DND-41 (cell line): ENCODE measurements around the gene SMARCA1.

ENCODE experiments used
- ATAC-seq: fragments of 200-7000 bp; cut with Tn5 transposase; 3 replicates; pipeline ENCODE4 v1.9.1; 2021; ENCODE audit warnings: low read depth; ENCODE audit not compliant: insufficient read depth
- DNase-seq: peaks from one replicate; pipeline ENCODE4 v3.0.0-alpha.2; 2020
- H2AFZ ChIP-seq: 2 replicates; pipeline ENCODE4 v1.6.0; 2012; ENCODE audit warnings: low read depth, low read length
- H3K27ac ChIP-seq: 2 replicates; pipeline ENCODE4 v1.5.1; 2012; ENCODE audit warnings: low read length, inconsistent platforms
- H3K27me3 ChIP-seq: fragments of 200-600 bp; sonication (generic); 2 replicates; pipeline ENCODE4 v1.6.0; 2012; ENCODE audit warnings: low read length, mild to moderate bottlenecking, inconsistent platforms; ENCODE audit not compliant: insufficient read depth, poor library complexity
- H3K36me3 ChIP-seq: 2 replicates; pipeline ENCODE4 v1.5.1; 2012; ENCODE audit warnings: low read length, inconsistent platforms; ENCODE audit not compliant: insufficient read depth
- H3K4me1 ChIP-seq: 2 replicates; pipeline ENCODE4 v1.5.1; 2012; ENCODE audit warnings: mild to moderate bottlenecking, low read length; ENCODE audit not compliant: insufficient read depth
- H3K4me2 ChIP-seq: 2 replicates; pipeline ENCODE4 v1.6.0; 2012; ENCODE audit warnings: mild to moderate bottlenecking, moderate library complexity, low read length, inconsistent platforms; ENCODE audit not compliant: insufficient read depth
- H3K4me3 ChIP-seq, 2 experiments: fragments of 200-600 bp in 1 of 2; shearing (Covaris generic) in 1 of 2; 2 replicates each; pipeline ENCODE4 v1.5.1; 2012 to 2016; ENCODE audit warnings: inconsistent platforms in 2 of 2, low read length in 2 of 2, mild to moderate bottlenecking in 2 of 2, low read depth in 1 of 2, moderate library complexity in 1 of 2
- H3K79me2 ChIP-seq: 2 replicates; pipeline ENCODE4 v1.6.0; 2012; ENCODE audit warnings: low read length, inconsistent platforms; ENCODE audit not compliant: insufficient read depth
- H3K9ac ChIP-seq: 2 replicates; pipeline ENCODE4 v1.6.0; 2012; ENCODE audit warnings: low read depth, mild to moderate bottlenecking, inconsistent platforms, low read length, moderate library complexity
- H3K9me3 ChIP-seq: 2 replicates; pipeline ENCODE4 v1.5.1; 2012; ENCODE audit warnings: low read length, moderate library complexity, mild to moderate bottlenecking, inconsistent platforms; ENCODE audit not compliant: insufficient read depth, severe bottlenecking
- H4K20me1 ChIP-seq: 2 replicates; pipeline ENCODE4 v1.6.0; 2012; ENCODE audit warnings: low read length; ENCODE audit not compliant: insufficient read depth
- EZH2 ChIP-seq: IDR thresholded peaks from 3 replicates; pipeline ENCODE4 v1.6.1; 2012; ENCODE audit warnings: borderline replicate concordance, low read depth, mild to moderate bottlenecking, moderate library complexity, low read length, inconsistent platforms; ENCODE audit not compliant: severe bottlenecking
- TF ChIP-seq, protein P1 (sequence below): IDR thresholded peaks from 2 replicates; pipeline ENCODE4 v1.5.1; 2012; ENCODE audit warnings: borderline replicate concordance, low read length, moderate library complexity, mild to moderate bottlenecking; ENCODE audit not compliant: poor library complexity, severe bottlenecking; ENCODE audit errors: extremely low read depth

The SMARCA1 gene

DNA sequence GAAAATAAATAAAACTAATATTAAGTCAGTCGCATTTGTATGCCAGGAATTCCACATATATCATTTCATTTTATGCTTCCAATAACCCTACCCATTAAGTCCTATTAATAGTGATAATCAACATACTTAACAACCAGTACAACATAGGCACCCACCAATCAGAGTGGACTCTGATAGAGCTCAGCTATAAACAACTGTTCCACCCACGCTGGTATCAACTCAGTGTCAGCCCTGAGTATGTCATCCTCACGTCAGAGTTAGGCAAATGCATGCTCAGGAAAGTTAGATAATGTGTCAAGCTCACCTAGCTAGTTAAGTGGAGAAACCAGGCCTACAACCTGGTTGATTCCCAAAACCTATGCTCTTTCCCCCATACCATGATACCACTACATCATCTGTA lies 89.3 kb downstream of the SMARCA1 start:
- Histone ChIP-seq H3K4me3 (no peak overlapping the region), H3K9ac (no peak overlapping the region), H3K79me2 (no peaks in the 10 kb centered on the region), H2AFZ (no peak overlapping the region), H3K9me3 (no peaks in the 10 kb centered on the region), H3K4me2 (no peak overlapping the region), H4K20me1 (no peaks in the 10 kb centered on the region), H3K27ac (no peak overlapping the region), H3K36me3 (no peaks in the 10 kb centered on the region), H3K27me3 (no peaks in the 10 kb centered on the region), H3K4me1 (no peaks in the 10 kb centered on the region)
- no peak for TF ChIP-seq EZH2
- TF ChIP-seq, protein P1, sequence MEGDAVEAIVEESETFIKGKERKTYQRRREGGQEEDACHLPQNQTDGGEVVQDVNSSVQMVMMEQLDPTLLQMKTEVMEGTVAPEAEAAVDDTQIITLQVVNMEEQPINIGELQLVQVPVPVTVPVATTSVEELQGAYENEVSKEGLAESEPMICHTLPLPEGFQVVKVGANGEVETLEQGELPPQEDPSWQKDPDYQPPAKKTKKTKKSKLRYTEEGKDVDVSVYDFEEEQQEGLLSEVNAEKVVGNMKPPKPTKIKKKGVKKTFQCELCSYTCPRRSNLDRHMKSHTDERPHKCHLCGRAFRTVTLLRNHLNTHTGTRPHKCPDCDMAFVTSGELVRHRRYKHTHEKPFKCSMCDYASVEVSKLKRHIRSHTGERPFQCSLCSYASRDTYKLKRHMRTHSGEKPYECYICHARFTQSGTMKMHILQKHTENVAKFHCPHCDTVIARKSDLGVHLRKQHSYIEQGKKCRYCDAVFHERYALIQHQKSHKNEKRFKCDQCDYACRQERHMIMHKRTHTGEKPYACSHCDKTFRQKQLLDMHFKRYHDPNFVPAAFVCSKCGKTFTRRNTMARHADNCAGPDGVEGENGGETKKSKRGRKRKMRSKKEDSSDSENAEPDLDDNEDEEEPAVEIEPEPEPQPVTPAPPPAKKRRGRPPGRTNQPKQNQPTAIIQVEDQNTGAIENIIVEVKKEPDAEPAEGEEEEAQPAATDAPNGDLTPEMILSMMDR = no peak
- DNase-seq (no peak), ATAC-seq (no peak)

DNA sequence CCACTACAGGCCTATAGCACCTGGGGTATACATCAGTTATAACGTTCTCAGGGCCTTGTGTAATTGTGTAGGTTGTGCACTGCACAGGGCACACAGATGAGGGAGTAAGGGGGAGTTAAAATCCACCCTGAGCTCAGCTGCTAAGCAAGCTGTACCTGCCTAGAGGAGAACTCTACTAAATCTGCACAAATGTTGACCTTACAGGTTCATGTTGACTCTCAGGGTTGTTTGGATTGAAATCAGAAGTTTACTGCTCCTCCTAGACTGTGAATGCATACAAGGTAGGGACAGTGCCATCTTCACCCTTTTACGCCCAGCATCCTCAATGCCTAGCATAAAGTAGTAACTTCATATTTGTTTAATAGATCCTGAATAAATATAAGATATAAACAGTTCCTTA lies 89.8 kb downstream of the SMARCA1 start:
- no peak overlapping the region for H2AFZ ChIP-seq
- H3K27me3 ChIP-seq = no peaks in the 10 kb centered on the region
- no peaks in the 10 kb centered on the region for H4K20me1 ChIP-seq
- ATAC-seq (no peak), DNase-seq (no peak)
- no peak overlapping the region for H3K4me3 ChIP-seq
- H3K9me3 ChIP-seq = no peaks in the 10 kb centered on the region
- H3K27ac ChIP-seq = no peak overlapping the region
- TF ChIP-seq, protein P1 = no peak
- no peaks in the 10 kb centered on the region for H3K4me1 ChIP-seq
- H3K79me2 ChIP-seq = no peaks in the 10 kb centered on the region
- no peak overlapping the region for H3K4me2 ChIP-seq
- no peak overlapping the region for H3K9ac ChIP-seq
- no peaks in the 10 kb centered on the region for H3K36me3 ChIP-seq

DNA sequence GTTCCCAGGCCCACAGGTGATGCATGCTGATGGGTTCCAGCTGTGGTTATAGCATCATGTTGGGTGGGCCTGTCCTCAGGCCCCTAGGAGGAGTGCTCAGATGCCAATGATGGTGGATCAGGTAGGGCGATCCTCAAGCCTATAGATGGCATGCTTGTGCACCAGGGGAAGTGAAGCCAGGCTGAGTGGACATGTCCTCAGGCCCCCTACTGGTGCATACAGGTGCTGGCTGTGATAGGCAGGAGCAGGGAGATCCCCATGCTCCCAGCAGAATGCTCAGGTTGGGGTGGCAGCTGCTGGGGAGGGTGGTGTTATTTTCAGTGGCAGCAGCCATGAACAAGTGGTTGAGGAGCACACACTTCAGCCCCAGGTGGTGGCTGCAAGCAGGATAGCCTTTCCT lies 96.0 kb downstream of the SMARCA1 start:
- Histone ChIP-seq H3K9me3 (no peaks in the 10 kb centered on the region), H3K4me3 (no peak overlapping the region), H3K36me3 (no peaks in the 10 kb centered on the region), H3K79me2 (no peaks in the 10 kb centered on the region), H3K9ac (no peak overlapping the region), H4K20me1 (no peaks in the 10 kb centered on the region), H3K4me1 (no peaks in the 10 kb centered on the region), H3K4me2 (no peak overlapping the region), H2AFZ (no peak overlapping the region), H3K27me3 (no peaks in the 10 kb centered on the region), H3K27ac (no peak overlapping the region)
- ATAC-seq (no peak), DNase-seq (no peak)
- no peak for TF ChIP-seq EZH2
- TF ChIP-seq, protein P1 = no peak

DNA sequence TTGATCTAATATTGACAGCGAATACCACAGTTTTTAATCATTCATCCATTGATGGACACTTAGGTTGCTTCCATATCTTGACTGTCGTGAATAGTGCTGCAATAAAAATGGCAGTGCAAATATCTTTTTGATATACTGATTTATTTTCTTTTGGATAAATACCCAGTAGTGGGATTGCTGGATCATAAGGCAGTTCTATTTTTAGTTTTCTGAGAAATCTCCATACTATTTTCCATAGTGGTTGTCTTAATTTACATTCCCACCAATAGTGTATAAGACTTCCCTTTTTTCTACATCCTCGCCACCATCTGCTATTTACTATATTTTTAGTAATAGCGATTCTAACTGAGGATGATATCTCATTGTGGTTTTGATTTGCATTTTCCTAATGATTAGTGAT lies 100.1 kb downstream of the SMARCA1 start:
- no peak overlapping the region for H3K9ac ChIP-seq
- no peak for DNase-seq
- no peak for TF ChIP-seq EZH2
- TF ChIP-seq, protein P1 = no peak

More for the DNA sequence above, 100.1 kb downstream of the SMARCA1 start:
- Histone ChIP-seq H3K79me2 (no peaks in the 10 kb centered on the region), H2AFZ (no peak overlapping the region), H3K27ac (no peak overlapping the region), H3K4me3 (no peak overlapping the region), H3K4me1 (no peaks in the 10 kb centered on the region), H3K27me3 (no peaks in the 10 kb centered on the region), H3K9me3 (no peaks in the 10 kb centered on the region), H3K36me3 (no peaks in the 10 kb centered on the region), H3K4me2 (no peak overlapping the region), H4K20me1 (no peaks in the 10 kb centered on the region)
- ATAC-seq = no peak
